Subcutaneous adipose tissue (tissue), 4 donors: ENCODE measurements around the gene HTT-AS. TPM values are rescaled to one million over a fixed set of nuclear protein-coding genes. Genes with fewer than 3 reads are reported as not detected.

Experiments used
- total RNA-seq, 4 donors: library from RNA; depleted of rRNA; stranded (reverse); fragments of >200 nt; gene quantifications; one replicate each; pipeline ENCODE4 v1.1.0, GENCODE V29; 2016
- TF ChIP-seq, protein P1 (sequence below): fragments of 450-650 bp; IDR thresholded peaks from one replicate; pipeline ENCODE4 v1.5.1; 2016; ENCODE audit warnings: low read depth, mild to moderate bottlenecking, control low read depth, antibody characterized with exemption, moderate library complexity

HTT-AS gene
- total RNA-seq, 4 donors from 2014 or later = not detected

DNA sequence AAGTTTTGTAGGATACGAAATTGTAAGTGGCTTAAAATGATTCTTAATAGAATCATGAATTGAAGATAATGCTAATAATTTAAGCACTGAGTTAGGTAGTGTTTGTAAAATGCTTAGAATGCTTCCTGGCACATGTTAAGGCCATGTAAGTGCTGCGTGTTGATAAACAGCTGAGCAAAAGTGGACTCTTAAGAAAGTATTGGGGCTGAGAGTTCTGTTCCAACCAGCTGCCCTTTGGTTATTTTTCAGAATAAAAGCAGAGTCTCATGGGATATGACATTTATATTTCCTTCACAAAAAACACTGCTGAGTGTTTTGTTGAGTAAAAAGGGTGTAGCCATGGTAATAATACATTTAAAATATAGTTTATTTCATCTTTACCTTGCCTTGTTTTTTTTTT is 42.6 kb upstream of the HTT-AS start:
- TF ChIP-seq, protein P1, sequence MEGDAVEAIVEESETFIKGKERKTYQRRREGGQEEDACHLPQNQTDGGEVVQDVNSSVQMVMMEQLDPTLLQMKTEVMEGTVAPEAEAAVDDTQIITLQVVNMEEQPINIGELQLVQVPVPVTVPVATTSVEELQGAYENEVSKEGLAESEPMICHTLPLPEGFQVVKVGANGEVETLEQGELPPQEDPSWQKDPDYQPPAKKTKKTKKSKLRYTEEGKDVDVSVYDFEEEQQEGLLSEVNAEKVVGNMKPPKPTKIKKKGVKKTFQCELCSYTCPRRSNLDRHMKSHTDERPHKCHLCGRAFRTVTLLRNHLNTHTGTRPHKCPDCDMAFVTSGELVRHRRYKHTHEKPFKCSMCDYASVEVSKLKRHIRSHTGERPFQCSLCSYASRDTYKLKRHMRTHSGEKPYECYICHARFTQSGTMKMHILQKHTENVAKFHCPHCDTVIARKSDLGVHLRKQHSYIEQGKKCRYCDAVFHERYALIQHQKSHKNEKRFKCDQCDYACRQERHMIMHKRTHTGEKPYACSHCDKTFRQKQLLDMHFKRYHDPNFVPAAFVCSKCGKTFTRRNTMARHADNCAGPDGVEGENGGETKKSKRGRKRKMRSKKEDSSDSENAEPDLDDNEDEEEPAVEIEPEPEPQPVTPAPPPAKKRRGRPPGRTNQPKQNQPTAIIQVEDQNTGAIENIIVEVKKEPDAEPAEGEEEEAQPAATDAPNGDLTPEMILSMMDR = no peak

DNA sequence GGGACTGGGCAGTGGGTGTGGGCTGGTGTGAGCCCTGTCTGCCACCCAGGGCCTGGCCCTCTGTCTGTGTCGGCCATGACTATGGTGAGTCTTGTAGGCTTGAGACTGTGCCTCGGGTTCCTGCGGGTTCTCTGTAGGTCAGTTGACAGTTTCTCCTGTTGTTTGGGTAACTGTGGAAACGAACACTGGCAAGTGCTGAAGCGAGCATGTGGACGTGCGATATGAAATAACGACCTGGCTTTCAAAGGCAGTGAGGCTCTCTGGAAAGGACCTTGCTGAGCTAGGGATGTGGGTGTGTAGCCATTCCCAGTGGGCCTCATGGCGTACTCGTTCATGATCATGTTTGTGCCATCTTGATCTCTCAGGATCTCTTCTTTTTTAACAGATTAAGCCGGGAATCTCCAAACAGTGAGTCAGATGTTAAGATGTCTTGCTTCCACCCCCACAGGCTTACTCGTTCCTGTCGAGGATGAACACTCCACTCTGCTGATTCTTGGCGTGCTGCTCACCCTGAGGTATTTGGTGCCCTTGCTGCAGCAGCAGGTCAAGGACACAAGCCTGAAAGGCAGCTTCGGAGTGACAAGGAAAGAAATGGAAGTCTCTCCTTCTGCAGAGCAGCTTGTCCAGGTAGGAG is 41.4 kb upstream of the HTT-AS start:
- TF ChIP-seq, protein P1 = no peak

DNA sequence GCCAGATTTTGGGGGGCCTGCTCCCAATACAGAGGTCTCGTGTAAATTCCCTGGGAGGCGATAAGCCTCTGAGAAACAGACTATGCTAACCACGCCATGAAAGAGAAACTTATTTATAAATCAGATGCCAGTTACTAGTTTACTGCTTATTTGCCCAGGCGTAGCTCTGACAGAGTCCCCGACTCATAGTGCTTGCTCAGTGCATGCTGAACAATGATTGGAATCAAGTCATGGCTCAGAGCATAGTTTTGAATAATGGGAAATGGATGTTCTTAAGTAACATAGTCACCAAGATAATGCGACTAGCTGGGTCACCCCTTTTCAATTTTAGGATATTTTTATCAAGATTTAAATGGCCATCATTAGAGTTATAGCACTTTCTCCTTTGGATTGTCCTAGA is 40.0 kb upstream of the HTT-AS start:
- TF ChIP-seq, protein P1 = no peak

DNA sequence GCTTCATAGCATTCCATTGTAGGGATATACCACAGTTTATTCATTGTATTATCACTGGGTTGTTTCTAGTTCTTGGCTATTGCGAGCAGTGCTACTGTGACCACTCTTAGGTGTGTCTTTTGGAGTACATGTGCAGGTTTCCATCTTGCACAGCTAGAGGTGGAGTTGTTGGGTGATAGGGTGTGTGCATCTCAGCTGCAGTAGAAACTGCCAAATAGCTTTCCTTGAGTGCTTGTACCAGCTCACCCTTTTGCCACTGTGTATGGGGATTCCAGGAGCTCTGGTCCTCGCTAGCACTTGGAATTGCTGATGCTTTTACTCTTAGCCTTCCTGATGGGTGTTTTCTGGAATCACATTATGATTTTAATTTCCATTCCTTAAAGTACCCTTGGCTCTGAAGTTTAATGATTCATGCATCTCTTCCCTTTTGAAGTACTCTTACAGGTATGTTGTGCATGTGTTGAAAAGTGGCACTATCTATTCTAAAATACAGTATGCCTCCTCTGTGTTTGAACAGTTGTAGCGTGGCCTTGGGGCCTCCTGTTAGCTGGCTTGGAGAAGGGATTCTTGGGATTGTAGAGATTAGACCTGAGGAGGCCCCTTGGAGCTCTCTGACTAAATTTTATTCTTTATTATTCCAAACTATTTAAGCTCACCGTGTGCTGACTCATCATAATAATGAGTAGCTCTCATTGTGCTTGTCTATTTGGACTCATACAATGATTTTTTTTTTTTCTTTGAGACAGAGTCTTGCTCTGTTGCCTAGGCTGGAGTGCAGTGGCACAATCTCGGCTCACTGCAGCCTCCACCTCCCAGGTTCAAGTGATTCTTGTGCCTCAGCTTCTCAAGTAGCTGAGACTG is 38.5 kb upstream of the HTT-AS start:
- TF ChIP-seq, protein P1 = no peak

DNA sequence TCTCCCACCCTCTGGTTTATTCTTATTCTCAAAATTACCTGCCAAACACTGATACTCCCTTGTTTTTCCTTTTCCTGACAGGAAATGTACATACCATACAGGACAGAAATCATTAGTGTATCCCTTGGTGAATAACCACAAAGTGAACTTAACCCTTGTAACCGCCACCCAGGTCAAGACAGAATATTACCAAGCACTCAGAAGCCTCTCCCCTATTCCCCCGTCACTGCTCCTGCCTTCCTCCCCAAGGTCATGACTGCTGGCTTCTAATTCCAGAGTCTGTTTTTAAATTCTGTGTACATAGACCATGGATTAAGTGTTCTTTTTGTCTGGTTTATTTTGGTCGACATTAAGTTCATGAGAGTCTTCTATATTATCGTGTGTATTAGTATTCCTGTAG is 37.9 kb upstream of the HTT-AS start:
- TF ChIP-seq, protein P1 = no peak

DNA sequence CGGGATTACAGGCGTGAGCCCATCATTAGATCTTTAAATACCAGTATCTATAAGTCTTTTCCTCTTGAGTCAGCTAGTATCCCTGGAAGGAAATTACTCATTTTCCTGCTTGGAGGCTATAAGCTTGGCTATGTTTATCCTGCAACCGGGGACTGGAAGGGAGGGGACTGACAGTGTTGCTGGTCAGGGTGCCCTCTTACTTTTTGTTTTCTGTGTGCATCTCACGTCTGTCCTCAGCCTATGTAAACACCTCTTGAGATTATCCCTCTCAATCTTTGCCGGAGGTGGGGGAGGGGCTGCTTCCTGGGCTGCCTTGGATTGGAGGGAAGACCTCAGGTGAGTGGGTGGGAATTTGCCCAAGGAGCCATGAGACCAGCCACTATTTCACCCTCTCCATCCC is 37.1 kb upstream of the HTT-AS start:
- TF ChIP-seq, protein P1 = no peak

DNA sequence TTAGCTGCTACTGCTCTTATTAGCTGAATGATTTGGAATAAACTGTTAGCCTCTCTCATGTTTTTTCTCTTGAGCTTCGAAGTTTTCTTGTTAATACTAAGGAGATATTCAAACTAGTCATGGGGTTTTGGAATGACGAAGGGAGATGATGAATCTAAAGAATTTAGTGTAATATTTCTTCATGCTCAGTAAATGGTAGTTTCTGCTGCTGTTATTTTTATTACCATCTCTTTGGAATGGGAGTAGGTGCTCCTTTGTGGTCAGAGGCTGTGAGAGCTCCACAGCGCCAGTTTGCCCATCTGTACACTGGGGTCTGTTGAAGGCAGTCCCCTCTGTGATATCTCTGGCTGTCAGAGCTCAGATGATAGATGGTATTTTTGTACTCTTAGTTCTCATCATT is 33.9 kb upstream of the HTT-AS start:
- TF ChIP-seq, protein P1 = no peak
